ENCODE results near the gene NUDT7.

GRCh38 chr16:77682586-77682985, 39.7 kb upstream of the NUDT7 start:
- TF ChIP-seq CTCF (tag by site-specific recombination; IDR thresholded peaks at IDR 0.05) (no peak), ZSCAN5A (tag by site-specific recombination; IDR thresholded peaks at IDR 0.05) (no peak), ZNF658 (tag by site-specific recombination; IDR thresholded peaks at IDR 0.05) (no peak), ZNF366 (tag by site-specific recombination; conservative IDR thresholded peaks at IDR 0.05) (no peak), REST (tag by site-specific recombination; IDR thresholded peaks at IDR 0.05) (no peak), ZNF184 (tag by site-specific recombination; IDR thresholded peaks at IDR 0.05) (no peak), ZNF621 (tag by site-specific recombination; IDR thresholded peaks at IDR 0.05) (no peak), ZNF23 (tag by site-specific recombination; IDR thresholded peaks at IDR 0.05; ENCODE audit: borderline replicate concordance) (no peak), ZNF639 (tag by site-specific recombination; IDR thresholded peaks at IDR 0.05) (no peak), ZNF37A (tag by site-specific recombination; IDR thresholded peaks at IDR 0.05) (no peak)

All from HEK293 (cell line).